ENCODE measurements around the gene SART3. TPM values are rescaled to one million over a fixed set of nuclear protein-coding genes. Genes with fewer than 3 reads are reported as not detected.

Gene SART3
- total and polyA plus RNA-seq, 2 of the 13 experiments (the other 11 are each of a cell fraction or from before 2014, with no cell fraction given) = 16.1 to 69.9 TPM

GRCh38 chr12:108560752-108561719, at the start of gene SART3 (continued):
- TF ChIP-seq ASH2L (IDR thresholded peaks at IDR 0.05; ENCODE audit: insufficient read length, low read depth, low read length) (peak; percentile 98), ZNF770 (CRISPR knock-in tag; IDR thresholded peaks at IDR 0.05) (0 out of 2 replicates have a peak, but pooled peaks have one; percentile 12), MBNL3 (CRISPR knock-in tag; conservative IDR thresholded peaks at IDR 0.05) (no peak), MXI1 (IDR thresholded peaks at IDR 0.05; ENCODE audit: borderline replicate concordance, low read depth, low read length) (peak; percentile 35; the same call in 1 of the 3 replicates), TEAD3 (CRISPR knock-in tag; optimal IDR thresholded peaks at IDR 0.05; ENCODE audit: borderline replicate concordance) (peak; percentile 74), ZMAT5 (CRISPR knock-in tag; IDR thresholded peaks at IDR 0.05; ENCODE audit: borderline replicate concordance, low read depth) (no peak), ZNF510 (CRISPR knock-in tag; IDR thresholded peaks at IDR 0.05; ENCODE audit: low read depth) (peak; percentile 46; the same call in 1 of the 2 replicates), REPIN1 (CRISPR knock-in tag; IDR thresholded peaks at IDR 0.05; ENCODE audit: borderline replicate concordance, low read depth) (0 out of 2 replicates have a peak, but pooled peaks have one; percentile 20), MAZ (IDR thresholded peaks at IDR 0.05; ENCODE audit: borderline replicate concordance, low read depth, low read length) (no peak; the same call in 1 of the 2 replicates), MAZ (CRISPR knock-in tag; IDR thresholded peaks at IDR 0.05; ENCODE audit: low read depth) (peak; percentile 22; the same call in 1 of the 2 replicates), NR2C2 (CRISPR knock-in tag; IDR thresholded peaks at IDR 0.05; ENCODE audit: borderline replicate concordance) (peak; percentile 48; the same call in 1 of the 2 replicates), GABPB1 (CRISPR knock-in tag; IDR thresholded peaks at IDR 0.05) (peak; percentile 92), ZNF263 (CRISPR knock-in tag; IDR thresholded peaks at IDR 0.05) (0 out of 2 replicates have a peak, but pooled peaks have one; percentile 28), ZNF10 (CRISPR knock-in tag; IDR thresholded peaks at IDR 0.05; ENCODE audit: borderline replicate concordance, low read depth) (no peak), ATF7-NPFF (CRISPR knock-in tag; IDR thresholded peaks at IDR 0.05; ENCODE audit: low read depth) (0 out of 2 replicates have a peak, but pooled peaks have one; percentile 10), ZBED4 (CRISPR knock-in tag; IDR thresholded peaks at IDR 0.05; ENCODE audit: borderline replicate concordance) (no peak), POLR2AphosphoS5 (IDR thresholded peaks at IDR 0.05; ENCODE audit: low read depth, low read length) (peak; percentile 54), MIXL1 (CRISPR knock-in tag; IDR thresholded peaks at IDR 0.05) (0 out of 2 replicates have a peak, but pooled peaks have one; percentile 30)
- TF ChIP-seq, protein P1, sequence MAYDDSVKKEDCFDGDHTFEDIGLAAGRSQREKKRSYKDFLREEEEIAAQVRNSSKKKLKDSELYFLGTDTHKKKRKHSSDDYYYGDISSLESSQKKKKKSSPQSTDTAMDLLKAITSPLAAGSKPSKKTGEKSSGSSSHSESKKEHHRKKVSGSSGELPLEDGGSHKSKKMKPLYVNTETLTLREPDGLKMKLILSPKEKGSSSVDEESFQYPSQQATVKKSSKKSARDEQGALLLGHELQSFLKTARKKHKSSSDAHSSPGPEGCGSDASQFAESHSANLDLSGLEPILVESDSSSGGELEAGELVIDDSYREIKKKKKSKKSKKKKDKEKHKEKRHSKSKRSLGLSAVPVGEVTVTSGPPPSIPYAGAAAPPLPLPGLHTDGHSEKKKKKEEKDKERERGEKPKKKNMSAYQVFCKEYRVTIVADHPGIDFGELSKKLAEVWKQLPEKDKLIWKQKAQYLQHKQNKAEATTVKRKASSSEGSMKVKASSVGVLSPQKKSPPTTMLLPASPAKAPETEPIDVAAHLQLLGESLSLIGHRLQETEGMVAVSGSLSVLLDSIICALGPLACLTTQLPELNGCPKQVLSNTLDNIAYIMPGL (CRISPR knock-in tag; IDR thresholded peaks at IDR 0.05; ENCODE audit: borderline replicate concordance in 1 of 2, low read depth in 1 of 2) = peak; percentile 59 to 67; a peak in 2 of 4 replicates

Data from HepG2 (cell line).